ENCODE results near the gene VANGL1.
"Not testable (repeated sequence)": the region's sequence is repeated elsewhere in the genome, so short reads cannot be mapped to it uniquely, and the experiment has no call there.

The VANGL1 gene

GRCh38 chr1:115641762-115642167 is at the start of gene VANGL1:
VANGL1 (plus strand) TSS chr1:115641970; CDS start chr1:115651414, 9,444 bp downstream.
- peak; percentile 28 for DNase-seq

DNA sequence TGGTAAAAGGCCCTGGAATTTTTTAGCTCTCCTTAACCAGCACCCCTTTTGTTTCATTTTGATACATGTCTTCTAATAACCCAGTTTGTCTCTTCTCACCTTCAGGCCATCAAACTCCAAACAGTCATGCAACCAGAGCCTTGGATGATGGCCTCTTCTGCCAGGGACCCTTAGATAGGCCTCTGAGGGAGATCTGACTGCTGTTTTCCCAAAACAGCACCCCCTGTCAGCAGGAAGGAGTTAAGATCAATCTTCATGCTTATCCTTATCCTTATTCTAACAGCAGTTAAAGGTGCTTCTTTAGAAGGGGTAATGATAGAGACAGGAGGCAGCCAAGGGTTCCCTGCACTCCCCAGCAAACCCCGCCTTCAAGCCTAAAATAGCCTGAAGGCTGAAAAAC is 49.5 kb upstream of the VANGL1 start:
- DNase-seq = no peak

- DNase-seq = no peak
These were observed 48.2 kb upstream of the VANGL1 start for GRCh38 chr1:115593365-115594259.

GRCh38 chr1:115594600-115594999 is 47.2 kb upstream of the VANGL1 start:
- no peak for DNase-seq

- DNase-seq = peak; percentile 73
These were observed 46.3 kb upstream of the VANGL1 start for GRCh38 chr1:115595279-115596079.

DNA sequence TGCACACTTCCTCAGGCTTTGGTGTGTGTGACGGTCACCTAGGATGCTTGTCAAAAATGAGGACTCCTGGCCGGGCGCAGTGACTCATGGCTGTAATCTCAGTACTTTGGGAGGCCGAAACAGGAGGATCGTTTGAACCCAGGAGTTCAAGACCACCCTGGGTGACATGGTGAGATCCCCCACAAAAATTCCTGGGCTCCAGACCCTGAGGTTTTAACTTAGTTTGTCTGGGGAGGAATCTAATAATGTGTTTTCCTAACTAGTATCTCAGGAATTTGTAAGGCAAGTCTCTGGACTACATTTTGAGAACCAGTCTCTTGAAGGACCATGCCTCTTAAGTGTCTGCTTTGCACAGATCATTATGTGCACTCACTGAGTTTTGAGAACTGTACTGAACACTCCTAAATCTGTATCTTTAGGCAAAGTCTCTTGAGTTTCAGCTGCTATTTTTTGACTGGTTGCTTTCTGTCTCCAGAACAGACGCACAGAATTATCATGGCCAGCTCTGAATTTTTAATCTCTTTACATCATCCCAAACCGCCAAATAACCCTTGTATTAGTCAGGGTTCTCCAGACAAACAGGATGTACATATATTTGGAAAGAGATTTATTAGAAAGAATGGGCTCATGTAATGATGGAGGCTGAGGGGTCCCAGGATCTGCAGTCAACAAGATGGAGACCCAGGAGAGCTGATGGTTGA is 45.5 kb upstream of the VANGL1 start:
- no peak for DNase-seq

DNA sequence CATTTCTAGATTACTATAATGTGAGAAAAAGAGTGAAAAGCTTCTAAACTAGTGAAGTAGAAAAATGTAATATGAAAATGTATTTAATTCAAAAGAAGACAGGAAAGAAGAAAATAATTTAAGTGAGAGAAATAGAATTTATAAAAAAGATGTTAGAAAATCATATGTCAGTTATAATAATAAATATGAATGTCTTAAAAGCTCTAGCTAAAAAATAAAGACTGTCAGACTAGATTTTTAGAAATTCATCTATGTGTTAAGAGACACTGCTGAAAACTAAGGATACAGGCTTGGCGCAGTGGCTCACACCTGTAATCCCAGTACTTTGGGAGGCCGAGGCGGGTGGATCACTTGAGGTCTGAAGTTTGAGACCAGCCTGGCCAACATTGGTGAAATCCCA is 37.3 kb upstream of the VANGL1 start:
- DNase-seq = no peak

DNA sequence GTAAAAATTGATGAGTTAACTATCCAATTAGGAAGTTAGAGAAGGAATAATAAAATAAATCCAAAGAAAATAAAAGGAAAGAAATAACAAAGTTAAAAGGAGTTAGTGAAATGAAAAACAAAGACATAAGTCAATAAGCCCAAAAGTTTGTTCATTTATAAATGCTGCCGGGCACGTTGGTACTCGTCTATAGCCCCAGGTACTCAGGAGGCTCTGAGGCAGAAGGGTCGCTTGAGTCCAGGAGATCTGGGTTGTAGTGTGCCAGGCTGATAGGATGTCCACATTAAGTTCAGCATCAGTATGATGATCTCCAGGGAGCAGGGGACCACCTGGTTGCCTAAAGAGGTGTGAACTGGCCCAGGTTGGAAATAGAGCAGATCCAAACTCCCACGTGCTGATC is 35.5 kb upstream of the VANGL1 start:
- DNase-seq = no peak

DNA sequence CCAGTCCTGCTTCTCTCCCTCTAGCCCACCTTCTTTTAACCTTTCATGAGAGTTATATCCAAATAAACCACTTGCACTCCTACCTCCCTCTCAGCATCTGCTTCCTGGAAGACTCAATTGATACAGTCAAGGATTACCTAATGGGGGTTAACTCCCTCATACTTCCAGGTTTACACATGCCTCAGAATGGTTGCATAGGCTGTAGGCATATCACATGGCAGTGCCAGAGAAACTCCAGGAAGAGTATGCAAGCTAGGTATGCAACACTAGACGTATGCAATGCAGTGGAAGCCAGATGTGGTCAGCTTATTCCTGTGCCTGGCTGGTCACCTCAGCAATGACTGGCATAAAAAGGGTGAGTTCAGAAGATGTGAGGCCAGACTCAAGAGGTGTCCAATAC is 32.7 kb upstream of the VANGL1 start:
- no peak for DNase-seq

DNA sequence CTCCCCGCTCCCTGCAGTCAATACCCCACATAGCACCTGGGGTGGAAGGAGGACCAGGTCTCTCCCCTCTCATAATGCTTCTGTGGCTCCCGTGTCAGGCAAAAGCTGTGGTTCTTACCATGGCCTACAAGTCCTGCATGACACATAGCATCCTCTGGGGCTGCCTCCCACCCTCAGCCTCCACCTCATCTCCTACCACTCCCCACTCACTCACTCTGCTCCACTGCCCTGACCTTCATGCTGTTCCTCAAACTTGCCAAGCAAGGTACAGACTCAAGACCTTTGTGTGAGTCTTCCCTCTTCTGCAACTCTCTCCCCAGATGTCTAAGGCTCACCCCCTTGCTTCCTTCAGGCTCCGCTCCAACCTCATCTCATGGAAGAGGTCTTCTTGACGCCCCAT is 28.0 kb upstream of the VANGL1 start:
- no peak for DNase-seq

- no peak for DNase-seq
These were observed 21.3 kb upstream of the VANGL1 start for GRCh38 chr1:115620453-115620852.

GRCh38 chr1:115620950-115621349 is 20.8 kb upstream of the VANGL1 start:
- no peak for DNase-seq

GRCh38 chr1:115624859-115625258 is 16.9 kb upstream of the VANGL1 start:
- DNase-seq = no peak

- DNase-seq = no peak
These were observed 11.4 kb upstream of the VANGL1 start for GRCh38 chr1:115630342-115630741.

GRCh38 chr1:115632251-115633026 is 9.3 kb upstream of the VANGL1 start:
- no peak for DNase-seq

GRCh38 chr1:115633606-115634005 is 8.2 kb upstream of the VANGL1 start:
- DNase-seq = not testable (repeated sequence)

- DNase-seq = not testable (repeated sequence)
These were observed 4.5 kb upstream of the VANGL1 start for GRCh38 chr1:115637247-115637646.

DNA sequence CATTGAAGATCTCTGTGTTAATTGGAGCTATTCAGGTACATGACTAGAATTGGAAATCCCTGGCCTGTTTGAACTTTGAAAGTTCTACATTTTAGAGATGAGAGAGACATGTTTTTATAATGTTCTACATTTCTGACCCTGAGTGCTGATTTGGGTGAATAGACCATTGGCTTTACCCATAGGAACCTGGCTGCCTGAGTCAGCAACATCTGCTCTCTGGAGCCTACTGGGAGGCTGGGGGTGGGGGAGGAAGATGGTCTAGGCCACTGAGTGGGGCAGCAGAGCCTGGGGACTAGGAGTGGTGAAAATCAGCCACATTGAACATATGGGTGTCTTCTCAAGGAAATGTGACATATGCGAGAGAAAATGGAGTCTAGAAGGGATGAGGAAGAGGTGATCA is 1.4 kb upstream of the VANGL1 start:
- no peak for DNase-seq

DNA sequence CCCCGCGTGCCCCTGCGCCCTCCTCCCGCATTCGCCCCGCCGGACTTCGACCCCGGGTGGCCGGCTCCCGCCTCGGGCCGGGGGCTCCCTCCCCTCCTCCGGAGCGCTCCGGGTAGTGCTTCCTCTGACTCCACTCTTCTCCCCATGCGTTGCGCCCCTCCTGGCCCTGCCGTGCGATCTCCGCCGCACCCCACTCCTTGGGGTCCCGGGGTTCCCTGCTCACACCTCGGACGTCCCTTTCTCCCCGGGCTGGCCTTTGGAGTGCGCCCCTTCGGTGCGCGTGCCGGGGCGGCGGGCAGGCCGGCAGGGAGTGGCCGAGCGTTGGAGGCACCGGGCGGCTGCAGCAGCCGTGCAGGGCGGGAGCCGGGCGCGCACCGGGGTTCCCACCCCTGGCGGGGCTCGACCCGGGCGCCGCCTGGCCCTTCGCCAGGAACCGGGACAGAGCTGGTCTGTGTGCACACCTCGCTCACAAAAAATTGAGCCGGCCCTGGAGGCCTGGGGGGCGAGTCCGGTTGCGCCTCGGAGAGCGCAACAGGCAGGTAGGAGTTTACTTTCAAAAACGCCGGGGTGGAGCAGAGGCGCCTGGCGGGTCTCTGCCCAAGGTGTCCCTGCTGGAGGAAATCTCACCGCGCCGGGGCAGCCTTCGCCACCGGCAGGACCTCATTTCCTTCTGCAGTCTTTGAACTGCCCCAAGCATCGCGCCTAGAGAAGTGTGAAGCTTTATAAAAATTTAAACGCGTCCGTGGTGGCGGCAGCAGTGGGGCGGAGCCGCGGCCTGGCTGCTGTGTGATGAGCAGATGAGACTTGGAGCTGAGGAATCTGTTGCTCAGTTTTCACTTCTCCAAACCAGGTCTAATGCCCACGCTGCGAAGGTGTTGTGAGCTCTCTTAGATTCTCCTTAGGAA is 650 bp downstream of the VANGL1 start:
- DNase-seq = peak; percentile 25

DNA sequence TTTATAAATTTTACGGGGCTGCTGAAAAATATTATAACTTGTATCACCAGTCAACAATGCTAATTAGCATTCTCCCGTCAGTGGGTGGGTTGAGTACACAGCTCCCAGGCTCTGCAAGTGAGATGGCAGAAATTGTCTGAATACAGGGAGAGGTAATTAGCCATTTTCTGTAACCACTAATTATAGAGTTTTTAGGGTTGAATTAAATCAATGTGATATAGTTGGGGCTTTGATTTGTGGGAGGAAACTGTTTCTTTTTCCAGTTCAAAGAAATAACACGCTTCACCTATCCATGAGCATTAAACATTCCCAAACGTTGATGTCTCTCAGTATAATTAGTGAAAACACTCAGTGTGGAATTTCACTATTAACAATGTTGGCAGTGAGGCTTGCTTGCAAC is 1.5 kb downstream of the VANGL1 start:
- no peak for DNase-seq

DNA sequence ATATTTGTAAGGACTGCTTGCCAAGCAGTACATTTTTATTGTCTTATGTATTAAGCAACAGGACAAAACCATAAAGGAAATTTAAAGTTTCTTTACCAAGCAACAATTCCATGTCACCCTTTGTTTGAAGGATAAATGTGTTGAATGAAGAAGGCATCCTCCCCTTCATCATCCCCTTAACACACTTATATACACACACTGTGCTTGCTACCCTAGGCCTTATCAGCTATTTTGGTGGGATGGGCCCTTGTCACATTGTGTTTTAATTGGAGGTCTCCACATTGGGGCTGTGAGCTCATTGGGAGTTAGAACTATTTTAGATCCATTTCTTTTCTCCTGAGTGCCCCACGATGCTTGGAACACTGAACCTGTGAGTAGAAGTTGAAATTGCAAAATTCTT is 1.9 kb downstream of the VANGL1 start:
- no peak for DNase-seq
